GM18517 (cell line): ENCODE results near the gene AKNAD1.
A peak's percentile ranks its signal among the peaks of the same experiment; 100 is the strongest.

Experiments used
- ATAC-seq: cut with Tn5 transposase; IDR thresholded peaks from one replicate; pipeline ENCODE4 v1.9.1; 2021; ENCODE audit warnings: mild to moderate bottlenecking, moderate library complexity; ENCODE audit not compliant: unreplicated experiment

Gene AKNAD1

DNA sequence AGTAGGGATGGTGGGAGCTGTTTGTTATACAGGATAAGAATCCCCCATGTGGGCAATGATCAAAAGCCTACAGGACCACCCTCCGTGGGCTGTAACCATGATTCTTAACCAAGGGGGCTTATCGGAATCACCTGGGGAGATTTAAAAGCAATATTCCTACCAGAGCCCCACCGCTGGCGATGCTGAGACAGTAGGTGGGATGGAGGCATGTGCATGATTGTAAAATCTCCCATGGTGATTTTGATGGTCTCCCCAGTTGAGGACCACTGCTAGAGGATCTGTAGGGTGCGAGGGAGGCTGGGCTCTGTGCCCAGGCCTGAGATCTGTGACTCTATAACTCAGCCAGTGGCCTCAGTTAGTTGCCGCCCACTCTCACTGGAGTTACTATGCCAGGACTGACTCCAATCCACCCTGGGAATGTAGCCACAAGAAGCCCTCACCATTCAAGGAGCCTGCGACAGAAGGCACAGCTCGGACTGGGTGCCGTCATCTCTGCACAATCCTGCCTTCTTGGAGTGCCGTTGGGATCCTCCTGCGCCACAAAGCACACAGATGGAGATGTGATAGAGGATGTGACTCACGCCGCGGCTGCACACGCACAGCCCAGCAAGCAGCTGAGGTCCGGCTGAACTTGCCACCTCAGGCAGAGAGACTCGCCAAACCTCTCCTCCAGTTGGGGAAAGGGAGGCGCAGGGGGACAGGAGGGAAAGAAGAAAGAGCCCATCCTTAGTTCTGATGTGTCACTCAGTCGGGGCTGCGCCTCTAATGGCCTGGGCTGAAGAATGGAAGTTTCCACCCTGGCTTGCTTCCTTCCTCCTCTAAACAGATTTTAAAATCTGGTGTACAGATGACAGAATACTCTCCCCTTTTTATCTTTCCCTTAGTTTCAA, 26.5 kb downstream of the AKNAD1 start:
- no peak for ATAC-seq

DNA sequence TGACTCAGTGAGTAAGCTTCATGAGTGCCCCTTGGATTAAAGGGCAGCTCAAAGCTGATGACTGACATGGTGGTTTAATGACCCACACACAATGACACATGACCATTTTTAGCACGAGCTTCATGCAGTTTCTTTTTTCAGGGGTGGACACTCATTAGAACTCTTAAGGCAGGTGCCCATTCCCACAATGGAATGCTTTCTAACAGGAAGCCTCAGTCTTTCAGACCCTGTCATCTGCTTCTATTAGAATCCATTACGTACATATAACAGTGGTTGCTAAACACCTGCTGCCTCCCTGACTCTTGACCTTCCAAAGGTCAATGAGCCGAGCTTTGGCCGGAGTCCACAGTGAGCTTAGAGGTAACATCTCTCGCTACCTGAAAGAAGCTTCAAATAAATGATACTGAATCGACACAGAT, 27.4 kb downstream of the AKNAD1 start:
- ATAC-seq = no peak

DNA sequence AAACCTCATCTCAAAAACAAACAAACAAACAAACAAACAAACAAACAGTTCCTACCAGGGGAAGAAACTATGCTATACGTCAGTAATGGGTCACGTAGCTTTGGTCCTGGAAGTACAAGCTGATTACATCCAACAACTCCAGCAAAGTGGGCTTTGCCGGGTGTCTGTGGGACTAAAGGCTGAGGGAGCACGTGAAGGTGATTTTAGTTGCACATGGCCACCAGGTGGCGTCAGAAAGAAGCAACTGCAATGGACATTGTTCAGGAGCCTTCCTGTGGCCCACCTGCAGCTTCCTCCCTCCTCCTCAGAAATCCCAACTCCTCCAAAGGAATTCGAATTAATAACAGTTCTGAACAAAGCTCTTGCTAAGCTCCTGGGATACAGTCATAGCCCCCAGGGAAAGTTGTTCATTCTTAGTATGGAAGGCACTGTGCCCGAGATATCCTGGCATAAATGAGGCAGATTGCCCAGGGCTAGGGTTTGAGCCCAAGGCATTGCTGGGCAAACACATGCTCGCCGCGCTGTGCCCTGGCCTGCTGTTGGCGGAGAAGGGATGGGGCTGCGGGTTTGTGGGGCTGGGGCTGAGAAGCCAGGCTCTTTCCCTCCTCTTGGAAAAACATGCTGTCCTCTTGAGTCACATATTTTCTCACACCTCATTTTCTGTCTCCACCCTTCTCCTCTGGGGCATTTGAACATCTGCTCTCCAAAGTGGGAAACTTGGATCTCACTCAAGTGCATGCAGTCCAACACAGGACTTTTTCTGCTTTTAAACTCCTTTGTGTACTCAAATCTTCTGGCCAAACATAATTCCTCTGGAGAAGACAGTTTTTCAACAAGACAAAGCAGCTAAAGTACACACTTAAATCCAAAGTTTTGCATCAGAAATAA, 28.6 kb downstream of the AKNAD1 start:
- ATAC-seq = peak; percentile 56

DNA sequence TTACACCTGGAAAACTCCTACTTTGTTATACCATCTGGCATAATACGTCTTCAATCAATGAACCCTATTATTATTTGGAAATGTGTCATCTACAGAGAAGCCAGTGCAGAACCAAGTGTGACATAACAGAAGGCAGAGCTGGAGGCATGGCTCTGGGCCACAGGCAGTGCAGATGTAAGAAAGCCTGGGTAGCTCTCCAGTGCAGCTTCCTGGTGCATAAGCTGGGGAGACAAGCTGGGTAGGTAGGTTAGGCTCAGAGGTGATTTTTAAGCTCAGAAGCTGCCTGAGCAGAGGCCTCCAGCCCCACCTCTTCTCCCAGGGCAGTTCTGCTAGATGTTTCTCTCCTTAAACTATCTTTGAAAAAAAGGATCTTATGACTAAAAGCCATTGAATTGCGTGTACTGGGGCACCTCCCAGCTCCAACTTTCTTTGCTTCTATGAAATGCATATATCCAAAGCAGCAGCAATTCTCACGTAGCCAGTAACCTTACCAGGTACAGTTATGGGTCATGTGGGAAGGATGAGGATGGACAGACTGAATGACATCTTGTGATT, 30.7 kb downstream of the AKNAD1 start:
- no peak for ATAC-seq

DNA sequence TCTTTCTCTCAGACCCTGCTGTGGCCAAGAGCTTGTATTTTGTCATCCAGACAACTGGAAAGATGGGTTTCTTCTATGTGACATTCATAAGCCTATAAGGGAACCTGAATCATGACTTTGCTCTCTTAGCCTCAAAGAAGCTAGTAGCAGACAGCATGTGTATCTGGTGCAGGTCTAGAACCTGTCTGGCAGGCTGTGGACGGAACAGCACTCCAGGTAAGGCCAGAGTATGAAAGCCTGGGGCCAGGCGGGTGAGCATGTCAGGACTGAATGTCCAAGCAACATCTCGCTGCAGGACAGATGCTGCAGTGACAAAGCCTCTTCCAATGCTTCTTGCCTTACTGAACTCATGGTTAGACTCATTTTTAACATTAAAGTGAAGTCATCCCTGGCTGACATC, 32.8 kb downstream of the AKNAD1 start:
- no peak for ATAC-seq

DNA sequence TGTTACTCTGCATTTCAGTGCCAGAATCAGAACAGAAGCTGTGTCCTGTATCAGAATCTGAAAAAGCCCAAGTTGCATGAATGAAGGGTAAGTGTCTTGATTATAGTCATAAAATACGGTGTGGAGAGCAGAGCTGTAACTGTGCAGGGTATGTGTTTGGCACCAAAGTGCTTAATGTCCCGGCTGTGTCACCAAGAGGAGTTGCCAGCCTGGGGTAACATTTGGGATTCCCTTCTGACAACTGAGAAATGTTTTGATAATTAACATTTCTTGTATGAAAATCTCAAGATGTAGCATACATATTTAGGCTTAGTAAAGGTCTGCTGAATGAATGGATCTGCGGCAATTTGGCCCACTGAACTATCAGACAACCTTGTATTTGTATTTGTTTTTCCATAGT, 33.3 kb downstream of the AKNAD1 start:
- no peak for ATAC-seq

DNA sequence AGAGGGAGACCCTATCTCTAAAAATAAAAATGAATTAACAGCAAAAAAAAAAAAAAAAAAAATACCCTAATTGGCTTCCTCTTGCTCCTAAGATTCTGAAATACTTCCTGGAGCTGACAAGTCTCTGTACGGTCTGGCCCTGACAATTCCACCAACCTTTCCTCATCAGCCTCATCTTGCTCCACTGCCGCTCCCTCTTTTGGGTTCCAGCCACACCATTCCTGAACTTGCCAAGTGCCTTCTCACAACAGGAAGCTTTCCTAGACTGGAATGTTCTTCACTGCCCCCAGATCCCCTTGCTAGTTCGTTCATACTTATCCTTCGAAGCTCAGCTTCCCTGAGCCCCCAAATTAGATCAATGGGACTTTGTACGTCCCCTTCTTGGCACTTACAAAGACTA, 37.0 kb downstream of the AKNAD1 start:
- ATAC-seq = no peak

DNA sequence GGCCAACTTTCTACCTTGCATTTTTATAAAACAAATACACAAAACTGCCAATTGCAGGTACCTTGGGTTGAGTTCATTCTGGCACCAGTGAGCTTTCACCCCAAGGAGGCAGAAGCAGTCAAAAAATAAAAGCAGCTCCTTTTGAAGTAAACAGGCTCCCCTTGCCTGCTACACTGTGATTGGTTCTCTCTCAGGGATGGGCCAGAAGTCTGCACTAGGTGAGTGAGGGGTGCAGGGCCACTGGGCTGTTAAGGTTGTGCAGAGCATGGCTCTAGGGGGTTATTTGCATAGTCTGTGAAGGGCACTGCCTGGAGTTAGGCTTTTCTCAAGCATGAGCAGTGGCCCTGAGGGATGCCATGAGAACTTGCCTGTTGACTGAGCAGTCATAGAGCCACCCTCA, 39.1 kb downstream of the AKNAD1 start:
- no peak for ATAC-seq

DNA sequence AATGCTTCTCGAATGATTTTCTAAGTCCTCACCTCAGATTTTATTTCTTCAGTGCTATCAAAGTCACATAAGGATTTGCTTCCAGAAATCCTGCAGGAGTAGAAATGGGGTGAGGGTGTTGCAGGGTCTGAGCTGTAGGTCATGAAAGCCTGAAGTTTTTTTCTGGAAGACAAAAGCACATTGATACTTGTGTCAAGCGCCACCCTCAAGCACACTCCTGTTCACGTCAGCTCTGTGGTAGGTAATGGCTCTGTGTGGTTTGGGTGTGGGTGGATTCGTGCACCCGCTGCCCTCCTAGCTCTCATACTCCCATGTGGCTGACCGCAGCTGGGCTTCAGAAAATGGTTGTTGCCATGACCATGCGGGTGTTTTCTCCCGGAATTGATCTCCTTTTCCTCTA, 39.9 kb downstream of the AKNAD1 start:
- ATAC-seq = no peak

DNA sequence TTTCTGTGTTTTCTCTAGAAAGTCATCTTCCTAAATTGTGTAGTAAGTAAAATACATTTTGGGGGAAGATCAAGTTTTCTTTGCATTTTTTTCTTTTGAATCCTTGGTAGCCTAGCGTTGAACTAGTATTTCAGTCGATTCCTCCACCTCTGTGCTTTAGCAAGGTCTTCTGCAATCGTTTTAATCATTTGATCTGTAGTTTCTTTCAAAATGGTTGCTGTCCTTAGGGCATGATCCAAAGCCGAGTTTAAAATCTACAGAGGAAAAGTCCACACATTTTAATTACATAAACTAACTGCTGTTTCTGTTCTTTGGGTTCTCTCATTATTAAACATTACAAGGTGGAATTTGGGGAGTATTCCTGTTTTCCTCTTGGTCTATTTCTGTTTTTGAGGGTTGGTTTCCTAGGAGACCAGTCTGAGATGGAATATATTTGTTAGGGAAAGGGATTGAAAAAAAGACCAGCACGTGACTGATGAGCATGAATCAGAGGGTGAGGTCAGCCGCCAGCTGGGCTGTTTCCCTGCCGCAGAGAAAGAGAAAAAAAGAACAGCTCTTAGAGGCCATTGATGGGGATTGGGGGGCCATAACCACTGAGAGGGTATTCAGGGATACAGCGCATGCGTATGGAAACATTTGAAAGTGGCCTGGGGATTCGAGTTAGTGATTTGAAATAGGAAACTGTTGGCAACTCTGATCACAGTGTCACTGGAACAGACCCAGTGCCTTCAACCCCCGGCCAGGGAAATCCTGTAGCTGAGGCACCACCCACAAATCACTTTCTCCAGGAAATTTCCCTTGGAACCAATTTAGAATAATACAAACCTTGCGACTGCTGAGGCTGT, 40.6 kb downstream of the AKNAD1 start:
- no peak for ATAC-seq

DNA sequence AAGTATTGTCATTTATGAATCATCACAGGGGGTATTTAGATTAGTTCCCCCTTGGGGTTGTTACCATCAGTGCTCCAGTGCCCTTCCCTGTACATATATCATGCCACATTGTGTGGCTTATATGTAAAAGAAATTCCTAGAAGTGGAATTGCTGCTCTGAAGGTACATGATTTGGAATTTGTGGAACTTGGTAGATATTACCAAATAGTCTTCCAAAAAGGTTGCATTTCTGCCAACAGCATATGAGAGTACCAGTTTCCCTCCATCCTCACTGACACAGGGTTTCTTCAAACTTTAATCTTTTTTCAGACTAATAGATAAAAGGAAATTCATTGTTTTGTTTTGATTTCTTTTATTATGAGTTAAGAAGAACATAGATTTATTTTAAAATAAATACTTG, 41.3 kb downstream of the AKNAD1 start:
- no peak for ATAC-seq

DNA sequence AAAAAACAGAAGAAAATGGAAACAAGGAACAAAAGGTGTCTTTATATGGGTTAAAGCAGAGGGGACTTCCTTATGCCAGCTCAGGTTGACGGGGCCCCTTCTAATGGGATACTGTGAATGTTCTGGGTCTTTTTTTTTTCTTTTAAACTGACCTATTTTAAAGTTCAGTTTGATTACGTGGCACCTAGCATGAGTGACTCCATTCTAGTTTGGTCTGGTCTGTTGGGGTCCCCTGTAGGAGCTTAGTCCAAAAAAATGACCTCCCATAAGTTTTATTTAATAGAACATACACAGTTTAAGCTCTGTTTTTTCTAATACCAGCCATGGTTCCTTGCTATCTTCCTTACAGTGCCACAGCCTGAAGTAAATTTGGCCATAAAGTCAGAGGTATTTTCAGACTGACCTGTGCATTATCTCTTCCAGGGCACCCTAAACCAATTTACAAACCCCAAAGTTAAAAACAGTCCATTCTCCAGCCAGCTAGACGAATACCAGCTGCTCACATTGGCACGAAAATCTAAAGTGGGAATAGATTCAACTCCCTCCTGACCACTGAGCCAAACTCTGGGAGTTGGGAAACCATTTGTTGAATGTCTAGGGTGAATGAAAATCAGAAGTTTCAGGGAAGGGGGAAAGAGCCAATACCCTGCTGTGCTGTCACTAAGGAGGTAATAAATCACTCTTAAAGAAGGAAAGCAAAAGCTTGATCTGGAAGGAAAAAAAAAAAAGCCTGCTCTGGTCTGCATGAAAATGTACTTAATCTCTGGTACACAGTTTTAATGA, 42.4 kb downstream of the AKNAD1 start:
- no peak for ATAC-seq

DNA sequence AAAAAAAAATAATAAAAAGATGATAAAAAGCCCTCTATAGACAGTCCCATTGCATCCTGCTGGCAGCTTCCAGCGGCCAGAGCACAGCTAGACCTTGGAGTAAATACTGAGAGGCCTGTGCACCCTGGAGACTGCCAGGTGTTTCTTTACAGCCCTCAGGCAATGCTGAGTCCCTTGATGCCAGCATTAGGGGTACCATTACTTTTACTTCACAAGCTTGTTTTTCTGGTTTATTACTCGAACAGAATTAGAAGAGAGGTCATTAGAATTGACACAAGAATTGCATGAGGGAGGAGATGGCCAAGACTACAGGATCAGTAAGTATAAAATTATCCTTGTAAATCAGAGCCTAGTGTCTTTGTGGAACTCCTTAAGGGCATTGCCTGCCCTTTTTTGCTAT, 43.6 kb downstream of the AKNAD1 start:
- ATAC-seq = no peak

DNA sequence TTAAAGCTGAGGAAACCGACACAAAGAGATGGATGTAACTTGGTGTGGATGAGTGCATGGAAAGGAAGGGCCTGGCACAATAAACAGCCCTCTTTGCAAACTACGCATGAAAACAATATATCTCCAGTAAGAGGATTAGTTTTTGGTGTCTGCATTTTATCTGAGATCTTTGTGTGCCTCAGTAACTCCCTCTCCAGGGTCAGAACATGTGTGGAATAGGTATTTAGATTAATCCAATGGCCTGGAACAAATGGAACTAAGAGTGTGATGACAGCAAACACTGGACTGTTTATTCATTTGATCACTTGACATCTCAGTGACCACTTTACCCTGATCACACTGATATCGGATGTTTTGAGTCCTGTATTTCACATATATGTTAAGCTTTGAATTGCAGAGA, 45.3 kb downstream of the AKNAD1 start:
- ATAC-seq = no peak

DNA sequence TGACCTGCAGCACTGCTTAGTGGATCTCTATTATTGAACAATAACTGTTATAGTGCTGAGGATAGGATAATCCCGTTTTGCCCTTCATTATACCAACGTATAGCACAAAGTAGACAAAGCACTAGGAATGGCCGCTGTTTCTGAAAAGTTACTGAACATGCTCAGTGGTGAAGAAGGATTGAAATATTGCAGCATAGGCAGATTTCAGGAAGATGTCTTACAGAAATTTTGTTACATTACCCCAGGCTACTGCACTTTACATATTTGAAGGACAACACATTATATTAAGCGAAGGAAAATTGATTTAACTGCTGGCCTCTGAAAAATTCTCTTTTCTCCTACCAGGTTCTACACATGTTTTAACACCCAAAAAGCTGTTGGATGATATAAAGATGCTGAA, 48.5 kb downstream of the AKNAD1 start:
- no peak for ATAC-seq

DNA sequence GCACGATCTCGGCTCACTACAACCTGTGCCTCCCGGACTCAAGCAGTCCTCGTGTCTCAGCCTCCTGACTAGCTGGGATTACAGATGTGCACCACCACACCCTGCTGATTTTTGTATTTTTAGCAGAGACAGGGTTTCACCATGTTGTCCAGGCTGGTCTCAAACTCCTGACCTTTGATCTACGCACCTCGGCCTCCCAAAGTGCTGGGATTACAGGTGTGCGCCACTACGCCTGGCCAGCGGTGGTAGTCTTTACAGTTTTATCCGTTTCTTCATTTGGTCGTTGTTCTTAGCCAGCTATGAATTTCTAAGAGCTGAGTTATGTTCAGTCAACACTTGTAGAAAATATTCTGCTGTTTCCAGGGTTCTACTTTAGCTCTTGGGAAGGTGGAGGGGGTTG, 53.3 kb downstream of the AKNAD1 start:
- no peak for ATAC-seq

DNA sequence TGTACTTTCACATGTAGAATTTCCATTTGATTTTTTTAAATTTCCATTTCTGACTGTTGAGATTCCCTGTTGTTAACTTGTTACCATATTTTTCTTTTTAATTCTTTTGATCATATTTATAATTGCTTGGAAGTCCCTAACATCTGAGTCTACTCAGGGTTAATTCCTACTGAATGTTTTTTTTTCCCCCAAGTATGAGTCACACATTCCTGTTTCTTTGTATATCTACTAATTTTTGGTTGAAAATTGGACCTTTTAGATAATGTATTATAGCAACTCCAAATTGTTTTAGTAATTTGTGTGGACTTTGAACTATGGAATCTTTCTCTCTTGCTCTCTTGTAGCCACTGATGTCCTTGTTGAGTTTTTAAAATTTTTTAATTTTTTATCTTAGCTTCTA, 55.8 kb downstream of the AKNAD1 start:
- ATAC-seq = no peak

DNA sequence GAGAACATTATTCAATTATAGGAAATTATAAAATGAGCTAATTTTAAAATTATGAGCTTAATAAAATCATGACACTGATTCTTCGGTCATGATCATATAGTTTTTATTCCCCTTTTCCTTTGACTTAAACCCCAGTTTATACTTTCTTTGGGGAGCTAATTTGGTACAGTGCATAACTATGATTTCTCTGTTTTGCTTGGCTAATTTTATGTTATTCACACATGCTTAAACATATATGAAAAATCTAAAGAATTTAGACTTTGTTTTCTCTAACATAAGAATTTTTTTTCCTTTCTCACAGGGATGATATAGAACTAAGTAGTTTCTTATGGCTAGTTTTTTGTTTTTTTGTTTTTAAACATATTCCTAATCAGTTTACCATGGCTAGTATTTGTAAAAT, 57.9 kb downstream of the AKNAD1 start:
- no peak for ATAC-seq

DNA sequence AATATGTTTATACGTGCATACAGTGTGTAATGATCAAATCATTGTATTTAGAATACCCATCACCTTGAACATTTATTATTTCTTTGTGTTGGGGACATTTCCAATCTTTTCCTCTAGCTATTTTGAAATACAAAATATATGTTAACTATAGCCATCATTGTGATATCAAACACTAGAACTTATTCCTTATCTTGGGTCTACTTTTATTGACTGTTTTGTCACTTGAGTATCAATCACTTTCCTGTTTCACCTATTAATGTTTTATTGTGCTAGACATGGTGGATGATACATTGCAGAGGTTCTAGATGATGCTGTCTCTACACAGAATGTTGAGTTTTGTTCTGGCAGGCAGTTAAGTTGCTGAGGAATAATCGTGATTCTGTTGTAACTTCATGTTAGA, 64.5 kb downstream of the AKNAD1 start:
- no peak for ATAC-seq

DNA sequence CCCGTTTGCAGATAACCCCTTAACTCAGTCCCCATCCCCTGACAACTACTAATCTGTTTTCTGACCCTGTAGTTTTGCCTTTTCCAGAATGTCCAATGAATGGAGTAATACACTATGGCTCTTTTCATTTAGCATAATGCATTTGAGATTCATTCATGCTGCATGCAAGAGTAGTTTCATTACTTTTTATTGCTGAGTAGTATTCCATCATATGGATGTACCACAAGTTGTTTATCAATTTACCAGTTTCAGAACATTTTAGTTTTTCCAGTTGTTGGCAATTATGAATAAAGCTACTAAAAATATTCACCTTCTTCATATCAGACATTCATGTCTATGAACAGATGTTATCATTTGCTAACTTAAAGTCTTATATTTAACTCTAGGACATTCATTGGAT, 65.1 kb downstream of the AKNAD1 start:
- no peak for ATAC-seq
